ENCODE data around the gene BTN1A1.

The BTN1A1 gene

DNA sequence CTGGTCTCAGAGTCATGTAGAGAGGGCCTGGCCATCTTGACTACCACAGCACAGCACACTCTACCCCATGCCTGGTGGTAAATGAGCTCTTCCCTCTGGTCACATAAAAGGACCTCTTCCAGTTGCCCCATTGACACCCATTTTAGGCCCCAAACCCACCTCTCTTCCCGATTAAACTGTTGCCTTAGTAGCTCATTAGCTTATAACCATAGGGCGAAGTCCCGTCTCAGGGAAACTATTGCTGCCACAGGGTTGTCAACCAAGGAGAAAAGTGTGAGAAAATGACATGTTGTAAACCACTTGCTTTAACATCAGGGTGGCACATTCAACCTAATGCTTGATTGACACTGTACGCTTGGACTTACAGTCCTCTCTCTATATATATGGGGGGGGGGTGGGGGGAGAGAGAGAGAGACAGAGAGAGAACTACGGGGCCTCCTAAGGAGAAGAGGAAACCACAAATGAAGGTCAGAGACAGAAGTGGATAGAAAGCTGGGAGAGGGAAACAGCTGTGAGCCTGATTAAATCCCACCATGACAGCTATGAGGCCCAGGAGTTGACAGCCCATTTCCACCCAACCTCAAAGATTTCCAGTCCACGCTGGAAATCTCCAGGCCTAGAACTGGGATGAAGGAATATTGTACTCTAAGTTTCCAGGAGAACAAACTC lies 14.9 kb upstream of the BTN1A1 start:
- no peak for ATAC-seq
- TF ChIP-seq, protein P1, sequence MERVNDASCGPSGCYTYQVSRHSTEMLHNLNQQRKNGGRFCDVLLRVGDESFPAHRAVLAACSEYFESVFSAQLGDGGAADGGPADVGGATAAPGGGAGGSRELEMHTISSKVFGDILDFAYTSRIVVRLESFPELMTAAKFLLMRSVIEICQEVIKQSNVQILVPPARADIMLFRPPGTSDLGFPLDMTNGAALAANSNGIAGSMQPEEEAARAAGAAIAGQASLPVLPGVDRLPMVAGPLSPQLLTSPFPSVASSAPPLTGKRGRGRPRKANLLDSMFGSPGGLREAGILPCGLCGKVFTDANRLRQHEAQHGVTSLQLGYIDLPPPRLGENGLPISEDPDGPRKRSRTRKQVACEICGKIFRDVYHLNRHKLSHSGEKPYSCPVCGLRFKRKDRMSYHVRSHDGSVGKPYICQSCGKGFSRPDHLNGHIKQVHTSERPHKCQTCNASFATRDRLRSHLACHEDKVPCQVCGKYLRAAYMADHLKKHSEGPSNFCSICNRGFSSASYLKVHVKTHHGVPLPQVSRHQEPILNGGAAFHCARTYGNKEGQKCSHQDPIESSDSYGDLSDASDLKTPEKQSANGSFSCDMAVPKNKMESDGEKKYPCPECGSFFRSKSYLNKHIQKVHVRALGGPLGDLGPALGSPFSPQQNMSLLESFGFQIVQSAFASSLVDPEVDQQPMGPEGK (CRISPR knock-in tag; IDR thresholded peaks at IDR 0.05; ENCODE audit: borderline replicate concordance), result no peak

DNA sequence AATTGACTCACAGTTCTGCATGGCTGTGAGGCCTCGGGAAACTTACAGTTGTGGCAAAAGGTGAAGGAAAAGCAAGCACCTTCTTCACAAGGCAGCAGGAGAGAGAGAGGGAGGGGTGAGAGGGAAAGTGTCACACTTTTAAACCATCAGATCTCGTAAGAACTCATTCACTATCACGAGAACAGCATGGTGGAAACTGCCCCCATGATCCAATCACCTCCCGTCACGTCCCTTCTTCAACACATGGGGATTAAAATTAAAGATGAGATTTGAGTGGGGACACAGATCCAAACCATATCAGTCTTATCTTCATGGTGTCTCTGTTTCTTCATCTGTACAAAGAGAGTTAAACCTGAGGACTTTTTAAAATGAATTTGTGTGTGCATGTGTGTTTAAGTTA lies 13.7 kb upstream of the BTN1A1 start:
- TF ChIP-seq RARB (CRISPR knock-in tag; IDR thresholded peaks at IDR 0.05) (no peak), PPARA (CRISPR knock-in tag; IDR thresholded peaks at IDR 0.05; ENCODE audit: borderline replicate concordance) (no peak)
- ATAC-seq, result no peak

DNA sequence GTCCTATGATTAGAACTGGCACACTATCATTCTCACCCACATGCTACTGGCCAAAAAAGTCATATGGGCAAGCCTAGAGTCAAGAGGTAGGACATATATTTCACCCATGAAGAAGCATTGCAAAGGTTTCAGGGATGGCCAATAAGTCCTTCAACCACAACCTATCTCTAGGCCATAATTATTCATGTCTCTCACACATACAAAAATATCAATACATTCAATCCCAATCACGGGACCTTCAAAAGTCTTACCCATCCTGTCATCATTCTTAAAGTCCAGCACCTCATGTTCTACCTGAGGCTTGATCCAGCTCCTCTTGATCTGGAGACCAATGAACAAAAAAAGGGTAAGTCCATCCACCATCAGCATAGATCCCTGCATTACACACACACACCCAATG lies 12.6 kb upstream of the BTN1A1 start:
- no peak for ATAC-seq
- TF ChIP-seq, protein P2, sequence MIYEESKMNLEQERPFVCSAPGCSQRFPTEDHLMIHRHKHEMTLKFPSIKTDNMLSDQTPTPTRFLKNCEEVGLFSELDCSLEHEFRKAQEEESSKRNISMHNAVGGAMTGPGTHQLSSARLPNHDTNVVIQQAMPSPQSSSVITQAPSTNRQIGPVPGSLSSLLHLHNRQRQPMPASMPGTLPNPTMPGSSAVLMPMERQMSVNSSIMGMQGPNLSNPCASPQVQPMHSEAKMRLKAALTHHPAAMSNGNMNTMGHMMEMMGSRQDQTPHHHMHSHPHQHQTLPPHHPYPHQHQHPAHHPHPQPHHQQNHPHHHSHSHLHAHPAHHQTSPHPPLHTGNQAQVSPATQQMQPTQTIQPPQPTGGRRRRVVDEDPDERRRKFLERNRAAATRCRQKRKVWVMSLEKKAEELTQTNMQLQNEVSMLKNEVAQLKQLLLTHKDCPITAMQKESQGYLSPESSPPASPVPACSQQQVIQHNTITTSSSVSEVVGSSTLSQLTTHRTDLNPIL (CRISPR knock-in tag; IDR thresholded peaks at IDR 0.05; ENCODE audit: low read depth), result no peak
- TF ChIP-seq ZFP30 (CRISPR knock-in tag; IDR thresholded peaks at IDR 0.05) (no peak), CSDC2 (CRISPR knock-in tag; IDR thresholded peaks at IDR 0.05) (no peak), BACH2 (CRISPR knock-in tag; IDR thresholded peaks at IDR 0.05; ENCODE audit: borderline replicate concordance) (no peak), RARB (CRISPR knock-in tag; IDR thresholded peaks at IDR 0.05) (no peak), ZNF565 (CRISPR knock-in tag; conservative IDR thresholded peaks at IDR 0.05; ENCODE audit: low read depth) (no peak), ZFP3 (CRISPR knock-in tag; IDR thresholded peaks at IDR 0.05) (no peak), SNAI2 (CRISPR knock-in tag; IDR thresholded peaks at IDR 0.05) (no peak), ARNTL (CRISPR knock-in tag; IDR thresholded peaks at IDR 0.05; ENCODE audit: borderline replicate concordance, low read depth) (no peak), ESRRG (CRISPR knock-in tag; IDR thresholded peaks at IDR 0.05) (no peak), ZC3H10 (CRISPR knock-in tag; IDR thresholded peaks at IDR 0.05) (no peak), ZNF70 (CRISPR knock-in tag; IDR thresholded peaks at IDR 0.05) (no peak), PPARA (CRISPR knock-in tag; IDR thresholded peaks at IDR 0.05; ENCODE audit: borderline replicate concordance) (no peak), ZNF8 (CRISPR knock-in tag; IDR thresholded peaks at IDR 0.05) (no peak), TCF4 (CRISPR knock-in tag; IDR thresholded peaks at IDR 0.05; ENCODE audit: borderline replicate concordance) (no peak), GLIS3 (CRISPR knock-in tag; IDR thresholded peaks at IDR 0.05) (no peak), OSR1 (CRISPR knock-in tag; IDR thresholded peaks at IDR 0.05) (no peak)
- TF ChIP-seq, protein P3, sequence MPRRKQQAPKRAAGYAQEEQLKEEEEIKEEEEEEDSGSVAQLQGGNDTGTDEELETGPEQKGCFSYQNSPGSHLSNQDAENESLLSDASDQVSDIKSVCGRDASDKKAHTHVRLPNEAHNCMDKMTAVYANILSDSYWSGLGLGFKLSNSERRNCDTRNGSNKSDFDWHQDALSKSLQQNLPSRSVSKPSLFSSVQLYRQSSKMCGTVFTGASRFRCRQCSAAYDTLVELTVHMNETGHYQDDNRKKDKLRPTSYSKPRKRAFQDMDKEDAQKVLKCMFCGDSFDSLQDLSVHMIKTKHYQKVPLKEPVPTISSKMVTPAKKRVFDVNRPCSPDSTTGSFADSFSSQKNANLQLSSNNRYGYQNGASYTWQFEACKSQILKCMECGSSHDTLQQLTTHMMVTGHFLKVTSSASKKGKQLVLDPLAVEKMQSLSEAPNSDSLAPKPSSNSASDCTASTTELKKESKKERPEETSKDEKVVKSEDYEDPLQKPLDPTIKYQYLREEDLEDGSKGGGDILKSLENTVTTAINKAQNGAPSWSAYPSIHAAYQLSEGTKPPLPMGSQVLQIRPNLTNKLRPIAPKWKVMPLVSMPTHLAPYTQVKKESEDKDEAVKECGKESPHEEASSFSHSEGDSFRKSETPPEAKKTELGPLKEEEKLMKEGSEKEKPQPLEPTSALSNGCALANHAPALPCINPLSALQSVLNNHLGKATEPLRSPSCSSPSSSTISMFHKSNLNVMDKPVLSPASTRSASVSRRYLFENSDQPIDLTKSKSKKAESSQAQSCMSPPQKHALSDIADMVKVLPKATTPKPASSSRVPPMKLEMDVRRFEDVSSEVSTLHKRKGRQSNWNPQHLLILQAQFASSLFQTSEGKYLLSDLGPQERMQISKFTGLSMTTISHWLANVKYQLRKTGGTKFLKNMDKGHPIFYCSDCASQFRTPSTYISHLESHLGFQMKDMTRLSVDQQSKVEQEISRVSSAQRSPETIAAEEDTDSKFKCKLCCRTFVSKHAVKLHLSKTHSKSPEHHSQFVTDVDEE (CRISPR knock-in tag; IDR thresholded peaks at IDR 0.05), result no peak
- TF ChIP-seq, protein P1 (CRISPR knock-in tag; IDR thresholded peaks at IDR 0.05; ENCODE audit: borderline replicate concordance), result no peak

DNA sequence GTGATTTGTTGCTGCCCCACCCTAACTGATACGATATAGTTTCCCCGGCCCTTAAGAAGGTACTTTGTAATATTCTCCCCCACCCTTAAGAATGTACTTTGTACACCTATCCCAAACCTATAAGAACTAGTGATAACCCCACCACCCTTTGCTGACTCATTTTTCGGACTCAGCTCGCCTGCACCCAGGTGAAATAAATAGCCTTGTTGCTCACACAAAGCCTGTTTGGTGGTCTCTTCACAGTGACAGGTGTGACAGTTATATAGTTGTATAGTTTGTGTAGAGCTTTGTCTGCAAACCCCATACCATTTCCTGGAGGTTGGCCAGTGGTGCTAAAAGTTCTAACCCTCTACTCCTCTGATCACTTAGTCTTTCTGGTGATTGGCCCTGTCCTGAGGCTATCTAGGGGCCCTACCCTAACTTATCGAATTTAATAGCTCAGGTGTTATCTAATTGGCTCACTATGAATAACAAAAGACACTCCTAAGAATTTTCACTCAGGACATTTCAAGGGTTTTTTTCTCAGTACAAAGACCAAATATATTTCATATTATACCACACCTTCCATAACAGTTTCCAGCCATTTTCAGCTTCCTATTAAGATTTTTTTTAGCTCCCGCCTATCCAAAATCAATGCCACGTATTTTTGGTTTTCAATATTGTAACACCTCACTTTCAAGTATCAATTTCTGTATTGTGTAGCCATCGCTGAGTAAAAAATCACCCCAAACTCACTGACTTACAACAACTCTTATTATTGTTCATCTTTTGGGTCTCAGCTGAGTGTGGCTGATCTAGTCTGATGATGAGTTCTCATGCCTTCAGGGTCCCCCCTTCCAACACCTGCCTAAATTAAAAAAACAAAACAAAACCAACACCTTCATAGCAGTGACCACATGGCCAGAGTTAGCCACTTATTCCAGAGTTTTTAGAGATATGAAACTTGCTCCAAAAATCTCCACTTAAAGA lies 9.8 kb upstream of the BTN1A1 start:
- no peak for ATAC-seq
- TF ChIP-seq ZFP3 (CRISPR knock-in tag; IDR thresholded peaks at IDR 0.05) (no peak), BACH2 (CRISPR knock-in tag; IDR thresholded peaks at IDR 0.05; ENCODE audit: borderline replicate concordance) (no peak), GLIS3 (CRISPR knock-in tag; IDR thresholded peaks at IDR 0.05) (no peak), PPARA (CRISPR knock-in tag; IDR thresholded peaks at IDR 0.05; ENCODE audit: borderline replicate concordance) (no peak), ZFP30 (CRISPR knock-in tag; IDR thresholded peaks at IDR 0.05) (no peak), RARB (CRISPR knock-in tag; IDR thresholded peaks at IDR 0.05) (no peak)
- TF ChIP-seq, protein P3 (CRISPR knock-in tag; IDR thresholded peaks at IDR 0.05), result no peak
- TF ChIP-seq, protein P4, sequence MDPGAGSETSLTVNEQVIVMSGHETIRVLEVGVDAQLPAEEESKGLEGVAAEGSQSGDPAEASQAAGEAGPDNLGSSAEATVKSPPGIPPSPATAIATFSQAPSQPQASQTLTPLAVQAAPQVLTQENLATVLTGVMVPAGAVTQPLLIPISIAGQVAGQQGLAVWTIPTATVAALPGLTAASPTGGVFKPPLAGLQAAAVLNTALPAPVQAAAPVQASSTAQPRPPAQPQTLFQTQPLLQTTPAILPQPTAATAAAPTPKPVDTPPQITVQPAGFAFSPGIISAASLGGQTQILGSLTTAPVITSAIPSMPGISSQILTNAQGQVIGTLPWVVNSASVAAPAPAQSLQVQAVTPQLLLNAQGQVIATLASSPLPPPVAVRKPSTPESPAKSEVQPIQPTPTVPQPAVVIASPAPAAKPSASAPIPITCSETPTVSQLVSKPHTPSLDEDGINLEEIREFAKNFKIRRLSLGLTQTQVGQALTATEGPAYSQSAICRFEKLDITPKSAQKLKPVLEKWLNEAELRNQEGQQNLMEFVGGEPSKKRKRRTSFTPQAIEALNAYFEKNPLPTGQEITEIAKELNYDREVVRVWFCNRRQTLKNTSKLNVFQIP (CRISPR knock-in tag; IDR thresholded peaks at IDR 0.05; ENCODE audit: borderline replicate concordance, low read depth), result no peak
